Type B pancreatic cell (in vitro differentiated cells): ENCODE data around the gene ZMYND8. TPM values are rescaled to one million over a fixed set of nuclear protein-coding genes. Genes with fewer than 3 reads are reported as not detected.
A peak's percentile ranks its signal among the peaks of the same experiment; 100 is the strongest.

Source experiments
- DNase-seq: peaks from one replicate; pipeline ENCODE4 v3.0.0; 2021; ENCODE audit warnings: mixed read lengths; ENCODE audit not compliant: unreplicated experiment; ENCODE audit errors: extremely low spot score
- H3K27ac Mint-ChIP-seq: 2 replicates; pipeline ENCODE4 v1.8.0; 2021; ENCODE audit warnings: mild to moderate bottlenecking, mixed read lengths
- H3K27me3 Mint-ChIP-seq: 2 replicates; pipeline ENCODE4 v1.8.0; 2021; ENCODE audit warnings: mixed read lengths
- H3K36me3 Mint-ChIP-seq: 2 replicates; pipeline ENCODE4 v1.8.0; 2021; ENCODE audit warnings: mixed read lengths
- H3K4me1 Mint-ChIP-seq: one replicate; pipeline ENCODE4 v1.8.0; 2021; ENCODE audit warnings: mixed read lengths; ENCODE audit not compliant: unreplicated experiment
- H3K4me3 Mint-ChIP-seq: 2 replicates; pipeline ENCODE4 v1.8.0; 2021; ENCODE audit warnings: mild to moderate bottlenecking, mixed read lengths
- H3K9me3 Mint-ChIP-seq: 2 replicates; pipeline ENCODE4 v1.8.0; 2021; ENCODE audit warnings: mixed read lengths
- CTCF ChIP-seq: fragments of 200-600 bp; sonication (generic); conservative IDR thresholded peaks from 2 replicates; pipeline ENCODE4 v1.5.0; 2021; ENCODE audit warnings: antibody characterized with exemption, mild to moderate bottlenecking
- total RNA-seq: library from RNA; stranded (reverse); gene quantifications from 2 replicates; pipeline ENCODE4 v1.2.1, GENCODE V29; 2021; ENCODE audit warnings: low replicate concordance

The ZMYND8 gene
- total RNA-seq, 1 donor from 2014 or later = 58.9 TPM

- no peaks in the 10 kb centered on the region for H3K27me3 Mint-ChIP-seq
- no peaks in the 10 kb centered on the region for H3K9me3 Mint-ChIP-seq
- no peak overlapping the region for H3K4me3 Mint-ChIP-seq
- peaks cover 57% of the 10 kb centered on the region for H3K4me1 Mint-ChIP-seq
- DNase-seq = no peak
- no peak for TF ChIP-seq CTCF
- H3K27ac Mint-ChIP-seq = no peak overlapping the region
- peaks cover 9% of the 10 kb centered on the region for H3K36me3 Mint-ChIP-seq
These were observed 31.3 kb downstream of the ZMYND8 start for GRCh38 chr20:47325242-47325641.

GRCh38 chr20:47320990-47321805 lies 35.3 kb downstream of the ZMYND8 start:
- Mint-ChIP-seq H3K36me3 (peaks cover 7% of the 10 kb centered on the region), H3K27ac (peak overlapping the region; percentile 98), H3K4me3 (peak overlapping the region; percentile 61), H3K9me3 (no peaks in the 10 kb centered on the region), H3K4me1 (peaks cover 61% of the 10 kb centered on the region), H3K27me3 (no peaks in the 10 kb centered on the region)
- TF ChIP-seq CTCF = no peak
- DNase-seq = no peak

- H3K27me3 Mint-ChIP-seq = no peaks in the 10 kb centered on the region
- H3K4me1 Mint-ChIP-seq = peaks cover 69% of the 10 kb centered on the region
- H3K27ac Mint-ChIP-seq = peak overlapping the region; percentile 98
- no peak for TF ChIP-seq CTCF
- peaks cover 11% of the 10 kb centered on the region for H3K36me3 Mint-ChIP-seq
- H3K4me3 Mint-ChIP-seq = peak overlapping the region; percentile 83
- DNase-seq = peak; percentile 75
- H3K9me3 Mint-ChIP-seq = no peaks in the 10 kb centered on the region
These were observed 36.8 kb downstream of the ZMYND8 start for GRCh38 chr20:47319517-47320252.

GRCh38 chr20:47318586-47319516 lies 37.6 kb downstream of the ZMYND8 start:
- Mint-ChIP-seq H3K27ac (peak overlapping the region; percentile 98), H3K36me3 (peaks cover 8% of the 10 kb centered on the region), H3K27me3 (no peaks in the 10 kb centered on the region), H3K4me3 (peak overlapping the region; percentile 83), H3K9me3 (no peaks in the 10 kb centered on the region), H3K4me1 (peaks cover 69% of the 10 kb centered on the region)
- no peak for TF ChIP-seq CTCF
- peak; percentile 72 for DNase-seq

- peaks cover 8% of the 10 kb centered on the region for H3K36me3 Mint-ChIP-seq
- no peak for DNase-seq
- peak overlapping the region; percentile 98 for H3K27ac Mint-ChIP-seq
- peaks cover 62% of the 10 kb centered on the region for H3K4me1 Mint-ChIP-seq
- H3K4me3 Mint-ChIP-seq = peak overlapping the region; percentile 83
- no peak for TF ChIP-seq CTCF
- no peaks in the 10 kb centered on the region for H3K27me3 Mint-ChIP-seq
- H3K9me3 Mint-ChIP-seq = no peaks in the 10 kb centered on the region
These were observed 38.4 kb downstream of the ZMYND8 start for GRCh38 chr20:47318027-47318585.
